Measurements from ENCODE around the gene PAM. TPM values are rescaled to one million over a fixed set of nuclear protein-coding genes. Genes with fewer than 3 reads are reported as not detected.
"Not testable (repeated sequence)": the region's sequence is repeated elsewhere in the genome, so short reads cannot be mapped to it uniquely, and the experiment has no call there.

Gene PAM
- total RNA-seq, 4 donors from 2014 or later: 37.8 to 144 (median 92.7) TPM

DNA sequence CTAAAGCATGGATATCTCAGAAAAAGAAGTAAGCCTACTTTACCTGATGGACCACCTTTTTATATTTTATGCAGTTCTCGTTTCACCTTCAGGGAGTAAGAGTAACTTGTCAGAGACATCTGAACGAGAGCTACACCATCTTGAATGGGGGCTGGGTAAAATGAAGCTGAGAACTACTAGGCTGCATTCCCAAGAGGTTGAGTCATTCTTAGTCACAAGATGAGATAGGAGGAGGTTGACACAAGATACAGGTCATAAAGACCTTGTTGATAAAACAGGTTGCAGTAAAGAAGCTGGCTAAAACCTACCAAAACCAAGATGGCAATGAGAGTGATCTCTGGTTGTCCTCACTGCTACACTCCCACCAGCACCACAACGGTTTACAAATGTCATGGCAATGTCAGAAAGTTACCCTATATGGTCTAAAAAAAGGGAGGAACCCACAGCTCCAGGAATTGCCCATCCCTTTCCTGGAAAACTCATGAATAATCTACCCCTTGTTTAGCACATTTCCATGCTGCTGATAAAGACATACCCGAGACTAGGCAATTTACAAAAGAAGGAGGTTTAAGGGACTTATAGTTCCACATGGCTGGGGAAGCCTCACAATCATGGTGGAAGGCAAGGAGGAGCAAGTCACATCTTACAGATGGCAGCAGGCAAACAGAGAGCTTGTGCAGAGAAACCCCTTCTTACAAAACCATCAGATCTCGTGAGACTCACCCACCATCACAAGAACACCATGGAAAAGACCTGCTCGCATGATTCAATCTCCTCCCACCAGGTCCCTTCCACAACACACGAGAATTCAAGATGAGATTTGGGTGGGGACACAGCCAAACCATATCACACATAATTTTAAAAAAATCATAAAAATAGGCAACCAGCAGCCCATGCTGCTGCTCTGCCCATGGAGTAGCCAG lies 302.4 kb downstream of the PAM start:
- DNase-seq (ENCODE audit: low spot score in 2 of 2): no peak
- no peak overlapping the region for H3K4me3 ChIP-seq (ENCODE audit: low read depth, poor library complexity, severe bottlenecking)
- TF ChIP-seq POLR2A (IDR thresholded peaks at IDR 0.05): no peak
- TF ChIP-seq, protein P1, sequence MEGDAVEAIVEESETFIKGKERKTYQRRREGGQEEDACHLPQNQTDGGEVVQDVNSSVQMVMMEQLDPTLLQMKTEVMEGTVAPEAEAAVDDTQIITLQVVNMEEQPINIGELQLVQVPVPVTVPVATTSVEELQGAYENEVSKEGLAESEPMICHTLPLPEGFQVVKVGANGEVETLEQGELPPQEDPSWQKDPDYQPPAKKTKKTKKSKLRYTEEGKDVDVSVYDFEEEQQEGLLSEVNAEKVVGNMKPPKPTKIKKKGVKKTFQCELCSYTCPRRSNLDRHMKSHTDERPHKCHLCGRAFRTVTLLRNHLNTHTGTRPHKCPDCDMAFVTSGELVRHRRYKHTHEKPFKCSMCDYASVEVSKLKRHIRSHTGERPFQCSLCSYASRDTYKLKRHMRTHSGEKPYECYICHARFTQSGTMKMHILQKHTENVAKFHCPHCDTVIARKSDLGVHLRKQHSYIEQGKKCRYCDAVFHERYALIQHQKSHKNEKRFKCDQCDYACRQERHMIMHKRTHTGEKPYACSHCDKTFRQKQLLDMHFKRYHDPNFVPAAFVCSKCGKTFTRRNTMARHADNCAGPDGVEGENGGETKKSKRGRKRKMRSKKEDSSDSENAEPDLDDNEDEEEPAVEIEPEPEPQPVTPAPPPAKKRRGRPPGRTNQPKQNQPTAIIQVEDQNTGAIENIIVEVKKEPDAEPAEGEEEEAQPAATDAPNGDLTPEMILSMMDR (IDR thresholded peaks at IDR 0.05): no peak
- WGBS, 2 donors: 79 to 85% methylated on average over 7 of the region's 7 CpGs
- intact Hi-C loops (cut with DNase I; ENCODE audit: low total_unique reads): no loop called here

- intact Hi-C loops (cut with DNase I; ENCODE audit: low total_unique reads): no loop called here
- no peak for DNase-seq (ENCODE audit: low spot score in 2 of 2)
- H3K4me3 ChIP-seq (ENCODE audit: low read depth, poor library complexity, severe bottlenecking): no peak overlapping the region
- 88 to 92% methylated on average over 3 of the region's 3 CpGs for WGBS, 2 donors
- TF ChIP-seq, protein P1 (IDR thresholded peaks at IDR 0.05): no peak
- no peak for TF ChIP-seq POLR2A (IDR thresholded peaks at IDR 0.05)
Observed at GRCh38 chr5:103059525-103059924, 304.4 kb downstream of the PAM start.

GRCh38 chr5:103060424-103060954 lies 305.4 kb downstream of the PAM start:
- no peak for DNase-seq (ENCODE audit: low spot score in 2 of 2)
- H3K4me3 ChIP-seq (ENCODE audit: low read depth, poor library complexity, severe bottlenecking): no peak overlapping the region
- intact Hi-C loops (cut with DNase I; ENCODE audit: low total_unique reads): no loop called here
- 26% methylated on average over 3 of the region's 3 CpGs for WGBS, 2 donors
- TF ChIP-seq, protein P1 (IDR thresholded peaks at IDR 0.05): no peak
- no peak for TF ChIP-seq POLR2A (IDR thresholded peaks at IDR 0.05)

- intact Hi-C loops (cut with DNase I; ENCODE audit: low total_unique reads): no loop called here
- WGBS, 2 donors: 70 to 72% methylated on average over 1 of the region's 1 CpG
- no peak overlapping the region for H3K4me3 ChIP-seq (ENCODE audit: low read depth, poor library complexity, severe bottlenecking)
- DNase-seq (ENCODE audit: low spot score in 2 of 2): no peak
- TF ChIP-seq POLR2A (IDR thresholded peaks at IDR 0.05): no peak
- TF ChIP-seq, protein P1 (IDR thresholded peaks at IDR 0.05): no peak
Observed at GRCh38 chr5:103066326-103066725, 311.2 kb downstream of the PAM start.

- WGBS, 2 donors: 75 to 81% methylated on average over 4 of the region's 4 CpGs
- H3K4me3 ChIP-seq (ENCODE audit: low read depth, poor library complexity, severe bottlenecking); intact Hi-C loops (cut with DNase I; ENCODE audit: low total_unique reads); DNase-seq (ENCODE audit: low spot score in 2 of 2): not testable (repeated sequence)
Observed at GRCh38 chr5:103073500-103073899, 318.4 kb downstream of the PAM start.

GRCh38 chr5:103075442-103075841 lies 320.3 kb downstream of the PAM start:
- no peak for TF ChIP-seq POLR2A (IDR thresholded peaks at IDR 0.05)
- TF ChIP-seq, protein P1 (IDR thresholded peaks at IDR 0.05): no peak
- H3K4me3 ChIP-seq (ENCODE audit: low read depth, poor library complexity, severe bottlenecking): no peak overlapping the region
- intact Hi-C loops (cut with DNase I; ENCODE audit: low total_unique reads): no loop called here
- no peak for DNase-seq (ENCODE audit: low spot score in 2 of 2)
- 93 to 95% methylated on average over 4 of the region's 4 CpGs for WGBS, 2 donors
